Endothelial cell of umbilical vein (primary cell): ENCODE measurements around the gene MARK1. TPM values are rescaled to one million over a fixed set of nuclear protein-coding genes. Genes with fewer than 3 reads are reported as not detected.

Source experiments
- BruUV-seq: library from RNA; stranded (reverse); fragments of 400-500 nt; replicated peaks from 2 replicates; lab custom pipeline; 2021; lab: Mats Ljungman, UMichigan
- CTCF ChIA-PET: fragments of 300-600, 350-600 bp; sonication (Branson Sonifier 250); formaldehyde crosslinking; loops from one replicate; lab custom pipeline; 2021; ENCODE audit warnings: antibody characterized with exemption, inconsistent platforms; lab: Charles Lee
- POLR2A ChIA-PET: fragments of 300-600, 350-600 bp; sonication (Branson Sonifier 250); formaldehyde crosslinking; loops from one replicate; lab custom pipeline; 2021; ENCODE audit warnings: antibody characterized with exemption, inconsistent platforms; lab: Charles Lee
- DNase-seq: peaks from one replicate; pipeline ENCODE4 v3.0.0-alpha.2; 2011; ENCODE audit warnings: low read depth, low spot score
- FAIRE-seq: peaks from 2 replicates; lab custom pipeline; 2011; peaks lifted over from hg19 to GRCh38; lab: Jason Lieb, UNC
- H2AFZ ChIP-seq: 2 replicates; pipeline ENCODE4 v1.6.0; 2012; ENCODE audit warnings: low read depth, low read length, control low read depth, inconsistent platforms
- H3K27ac ChIP-seq: 2 replicates; pipeline ENCODE4 v1.5.1; 2011; ENCODE audit warnings: low read depth, mild to moderate bottlenecking, control low read depth, low read length, moderate library complexity; ENCODE audit not compliant: insufficient read depth
- H3K27me3 ChIP-seq, 2 experiments: 2 replicates each; pipeline versions ENCODE4 v1.6.0 to v1.6.1; 2011; ENCODE audit warnings: low read length in 2 of 2, mixed read lengths in 1 of 2; ENCODE audit not compliant: control insufficient read depth in 2 of 2, insufficient read depth in 2 of 2
- H3K36me3 ChIP-seq, 2 experiments: 2 replicates in 1 of 2; 3 replicates in 1 of 2; pipeline ENCODE4 v1.5.1; 2011; ENCODE audit warnings: low read length in 2 of 2, mild to moderate bottlenecking in 1 of 2, moderate library complexity in 1 of 2; ENCODE audit not compliant: control insufficient read depth in 2 of 2, insufficient read depth in 2 of 2; ENCODE audit errors: extremely low read depth in 1 of 2
- H3K4me1 ChIP-seq: 3 replicates; pipeline ENCODE4 v1.5.1; 2011; ENCODE audit warnings: mild to moderate bottlenecking, low read length; ENCODE audit not compliant: control insufficient read depth, insufficient read depth; ENCODE audit errors: extremely low read depth
- H3K4me2 ChIP-seq: 2 replicates; pipeline ENCODE4 v1.6.1; 2011; ENCODE audit warnings: low read length, control low read depth, mixed read lengths; ENCODE audit not compliant: insufficient read depth
- H3K4me3 ChIP-seq, 3 experiments: fragments of 200-600 bp in 1 of 3; sonication (generic), shearing (Covaris generic) in 1 of 3; replicated peaks in 1 of 3; 2 replicates each; pipeline ENCODE4 v1.5.1; 2011 to 2016; ENCODE audit warnings: control low read depth in 3 of 3, low read length in 3 of 3, mild to moderate bottlenecking in 2 of 3, inconsistent platforms in 1 of 3, low read depth in 1 of 3, moderate library complexity in 1 of 3; ENCODE audit not compliant: insufficient read depth in 1 of 3
- H3K79me2 ChIP-seq: 2 replicates; pipeline ENCODE4 v1.6.0; 2012; ENCODE audit warnings: low read length, inconsistent platforms; ENCODE audit not compliant: control insufficient read depth, insufficient read depth
- H3K9ac ChIP-seq: replicated peaks from 2 replicates; pipeline ENCODE3; 2011; ENCODE audit warnings: low read length, control low read depth; ENCODE audit not compliant: insufficient read depth; ENCODE audit errors: extremely low read depth
- H3K9me1 ChIP-seq: replicated peaks from 3 replicates; pipeline ENCODE4 v1.6.0; 2011; ENCODE audit warnings: mild to moderate bottlenecking, low read length; ENCODE audit not compliant: control insufficient read depth, insufficient read depth; ENCODE audit errors: extremely low read depth
- H3K9me3 ChIP-seq: replicated peaks from 2 replicates; pipeline ENCODE4 v1.5.1; 2012; ENCODE audit warnings: low read length, inconsistent platforms; ENCODE audit not compliant: control insufficient read depth, insufficient read depth
- H4K20me1 ChIP-seq: replicated peaks from 2 replicates; pipeline ENCODE3; 2011; ENCODE audit warnings: mild to moderate bottlenecking, low read length; ENCODE audit not compliant: control insufficient read depth, insufficient read depth; ENCODE audit errors: extremely low read depth
- EZH2 ChIP-seq: IDR thresholded peaks from 2 replicates; pipeline ENCODE4 v1.6.1; 2012; ENCODE audit warnings: borderline replicate concordance, low read depth, mild to moderate bottlenecking, moderate library complexity, low read length, inconsistent platforms; ENCODE audit not compliant: severe bottlenecking
- FOS ChIP-seq: IDR thresholded peaks from 2 replicates; pipeline ENCODE4 v1.6.1; 2011; ENCODE audit warnings: mild to moderate bottlenecking, low read length, moderate library complexity, borderline replicate concordance; ENCODE audit not compliant: insufficient read depth
- GATA2 ChIP-seq: IDR thresholded peaks from 2 replicates; pipeline ENCODE4 v1.7.0; 2011; ENCODE audit warnings: low read depth, mild to moderate bottlenecking, moderate library complexity, mixed read lengths, low read length; ENCODE audit not compliant: insufficient read length, insufficient read depth
- JUN ChIP-seq: IDR thresholded peaks from 2 replicates; pipeline ENCODE4 v1.6.1; 2011; ENCODE audit warnings: borderline replicate concordance, low read depth; ENCODE audit not compliant: insufficient read length, insufficient read depth
- POLR2AphosphoS5 ChIP-seq: IDR thresholded peaks from 2 replicates; pipeline ENCODE4 v1.6.1; 2012; ENCODE audit warnings: low read depth, mild to moderate bottlenecking, control low read depth, low read length, moderate library complexity; ENCODE audit not compliant: insufficient read depth
- dilution Hi-C: fragments of 300-500 bp; cut with MboI; formaldehyde crosslinking; loops from one replicate; pipeline ENCODE4 v1.15.0; 2019; ENCODE audit warnings: low sequenced_read_pairs; ENCODE audit not compliant: extremely low pct_ligation_motif_present
- intact Hi-C: fragments of 100-400 bp; cut with micrococcal nuclease; formaldehyde crosslinking; loops from one replicate; pipeline ENCODE4 v1.10.0; 2022
- polyA plus RNA-seq, 4 experiments: library from polyadenylated mRNA; depleted of rRNA in 3 of 4; stranded (reverse) in 3 of 4; unstranded in 1 of 4; fragments of >200 nt; gene quantifications; 2 replicates each; pipeline versions ENCODE4 v1.2.1 to v1.2.3, GENCODE V29; 2011 to 2012; ENCODE audit warnings: missing spikeins in 1 of 4
- total RNA-seq: library from RNA; stranded (reverse); gene quantifications from 2 replicates; pipeline ENCODE4 v1.2.3, GENCODE V29; 2021
- TF ChIP-seq, protein P1 (sequence below), 2 donors: IDR thresholded peaks; 1 replicate in 1 of 2; 2 replicates in 1 of 2; pipeline ENCODE4 v1.5.1; 2011; ENCODE audit warnings: low read length in 2 of 2, mild to moderate bottlenecking in 2 of 2, moderate library complexity in 2 of 2, control low read depth in 1 of 2, inconsistent platforms in 1 of 2, low read depth in 1 of 2; ENCODE audit not compliant: insufficient read depth in 1 of 2; ENCODE audit errors: extremely low read depth in 1 of 2

Gene MARK1
- total and polyA plus RNA-seq, 2 donors (not counting 3 experiments of a cell fraction or from before 2014, with no cell fraction given) = 1.2 to 5.5 TPM

DNA sequence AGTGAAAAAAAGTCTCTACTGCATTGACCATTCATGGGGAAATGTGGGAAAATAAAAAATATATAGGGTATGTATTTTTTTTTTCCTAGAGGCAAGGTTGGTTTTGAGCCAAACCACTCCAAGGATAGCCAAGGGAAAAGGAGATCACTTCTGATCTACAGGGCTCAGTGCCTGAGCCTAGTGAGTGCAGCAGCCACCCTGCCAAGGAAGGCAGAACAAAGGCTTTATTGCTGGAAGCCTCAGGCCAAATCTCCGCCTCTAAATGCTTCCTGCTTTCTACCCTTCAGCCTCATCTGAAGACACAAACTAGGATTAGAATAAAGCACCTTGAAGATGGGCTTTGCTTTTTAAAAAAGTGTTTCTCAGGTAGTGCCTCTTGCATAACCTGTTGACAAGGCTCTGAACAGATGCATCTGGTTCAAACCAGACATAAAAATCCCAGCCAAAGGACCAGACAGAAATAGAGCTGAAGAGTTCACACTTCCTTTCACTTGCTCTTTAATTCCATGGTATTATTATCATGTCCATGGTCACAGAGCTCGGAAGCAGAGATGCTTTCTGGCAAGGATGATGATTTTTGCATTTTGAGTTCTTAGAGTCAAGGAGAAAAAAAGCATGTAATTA, 172.7 kb downstream of the MARK1 start:
- FAIRE-seq = no peak
- no peak overlapping the region for H3K9ac ChIP-seq
- no peaks in the 10 kb centered on the region for H3K27me3 ChIP-seq
- H3K4me2 ChIP-seq = no peak overlapping the region
- dilution Hi-C loops (no loop called here), intact Hi-C loops (no loop called here)
- H3K36me3 ChIP-seq = peaks cover 0 to 10% of the 10 kb centered on the region in 2 experiments
- no TSS peak for BruUV-seq
- TF ChIP-seq, protein P1, sequence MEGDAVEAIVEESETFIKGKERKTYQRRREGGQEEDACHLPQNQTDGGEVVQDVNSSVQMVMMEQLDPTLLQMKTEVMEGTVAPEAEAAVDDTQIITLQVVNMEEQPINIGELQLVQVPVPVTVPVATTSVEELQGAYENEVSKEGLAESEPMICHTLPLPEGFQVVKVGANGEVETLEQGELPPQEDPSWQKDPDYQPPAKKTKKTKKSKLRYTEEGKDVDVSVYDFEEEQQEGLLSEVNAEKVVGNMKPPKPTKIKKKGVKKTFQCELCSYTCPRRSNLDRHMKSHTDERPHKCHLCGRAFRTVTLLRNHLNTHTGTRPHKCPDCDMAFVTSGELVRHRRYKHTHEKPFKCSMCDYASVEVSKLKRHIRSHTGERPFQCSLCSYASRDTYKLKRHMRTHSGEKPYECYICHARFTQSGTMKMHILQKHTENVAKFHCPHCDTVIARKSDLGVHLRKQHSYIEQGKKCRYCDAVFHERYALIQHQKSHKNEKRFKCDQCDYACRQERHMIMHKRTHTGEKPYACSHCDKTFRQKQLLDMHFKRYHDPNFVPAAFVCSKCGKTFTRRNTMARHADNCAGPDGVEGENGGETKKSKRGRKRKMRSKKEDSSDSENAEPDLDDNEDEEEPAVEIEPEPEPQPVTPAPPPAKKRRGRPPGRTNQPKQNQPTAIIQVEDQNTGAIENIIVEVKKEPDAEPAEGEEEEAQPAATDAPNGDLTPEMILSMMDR (IDR thresholded peaks at IDR 0.05; ENCODE audit: extremely low read depth in 1 of 2, insufficient read depth in 1 of 2, low read depth in 1 of 2, low read length in 2 of 2) = no peak
- TF ChIP-seq POLR2AphosphoS5 (no peak), GATA2 (no peak), FOS (no peak), JUN (no peak), EZH2 (no peak)
- H3K9me1 ChIP-seq = no peaks in the 10 kb centered on the region
- POLR2A ChIA-PET = no interaction called here
- H2AFZ ChIP-seq = no peak overlapping the region
- no peaks in the 10 kb centered on the region for H3K4me1 ChIP-seq
- H3K79me2 ChIP-seq = no peaks in the 10 kb centered on the region
- no peak overlapping the region for H3K27ac ChIP-seq
- peak; percentile 38 for DNase-seq
- no peak overlapping the region for H3K4me3 ChIP-seq
- H3K9me3 ChIP-seq = no peaks in the 10 kb centered on the region
- CTCF ChIA-PET = interaction anchor here (1.1 to 3.6 kb wide), 3 partner anchors 33 to 76 kb away, joined by 3 to 17 read pairs (median 17); no protein-coding TSS in a partner anchor
- H4K20me1 ChIP-seq = no peaks in the 10 kb centered on the region
